DMS53 treated with DMSO at 0.1 percent for 48 hours (cell line): ENCODE data around the gene NIFK.

Source experiments
- DNase-seq: peaks from one replicate; lab custom pipeline; 2025; ENCODE audit not compliant: unreplicated experiment; lab: John Stamatoyannopoulos, UW

NIFK gene

GRCh38 chr2:121736462-121737336 lies at the start of gene NIFK:
TSS of gene NIFK (minus strand) at chr2:121736875. CDS start at chr2:121736850, 25 bp downstream.
- DNase-seq = peak; percentile 90

- no peak for DNase-seq
Measured at GRCh38 chr2:121783180-121783579, 46.5 kb upstream of the NIFK start.

GRCh38 chr2:121778741-121779487 lies 42.2 kb upstream of the NIFK start:
- DNase-seq = no peak

GRCh38 chr2:121777699-121778058 lies 41.0 kb upstream of the NIFK start:
- DNase-seq = peak; percentile 86

GRCh38 chr2:121776885-121777698 lies 40.4 kb upstream of the NIFK start:
- DNase-seq = no peak

- DNase-seq = no peak
Measured at GRCh38 chr2:121776361-121776760, 39.7 kb upstream of the NIFK start.

GRCh38 chr2:121774235-121774634 lies 37.6 kb upstream of the NIFK start:
- no peak for DNase-seq

GRCh38 chr2:121771976-121772742 lies 35.5 kb upstream of the NIFK start:
- peak; percentile 75 for DNase-seq

GRCh38 chr2:121768143-121768755 lies 31.6 kb upstream of the NIFK start:
- DNase-seq = no peak

- no peak for DNase-seq
Measured at GRCh38 chr2:121766624-121767023, 29.9 kb upstream of the NIFK start.

- DNase-seq = no peak
Measured at GRCh38 chr2:121764681-121765228, 28.1 kb upstream of the NIFK start.

- peak; percentile 95 for DNase-seq
Measured at GRCh38 chr2:121755237-121756111, 18.8 kb upstream of the NIFK start, which contains the start of gene TSN. TSS of gene TSN (plus strand) at chr2:121755651. CDS start at chr2:121755780, 129 bp downstream.

- no peak for DNase-seq
Measured at GRCh38 chr2:121754851-121755236, 18.2 kb upstream of the NIFK start.

- no peak for DNase-seq
Measured at GRCh38 chr2:121748202-121748601, 11.5 kb upstream of the NIFK start.

- DNase-seq = no peak
Measured at GRCh38 chr2:121746071-121746578, 9.4 kb upstream of the NIFK start.

- DNase-seq = no peak
Measured at GRCh38 chr2:121741450-121741849, 4.8 kb upstream of the NIFK start.

- DNase-seq = no peak
Measured at GRCh38 chr2:121740973-121741372, 4.3 kb upstream of the NIFK start.

GRCh38 chr2:121736140-121736461 lies 574 bp downstream of the NIFK start:
- DNase-seq = no peak
